AG04450 (cell line): ENCODE results near the gene B4GALNT4. TPM values are rescaled to one million over a fixed set of nuclear protein-coding genes. Genes with fewer than 3 reads are reported as not detected.

Experiments
- CTCF ChIA-PET: fragments of 300-600, 350-600 bp; formaldehyde crosslinking; extraction: SDS; loops from one replicate; lab custom pipeline; 2022; ENCODE audit warnings: antibody characterized with exemption, inconsistent platforms; lab: Charles Lee
- POLR2A ChIA-PET: fragments of 350-600 bp; formaldehyde crosslinking; extraction: SDS; loops from one replicate; lab custom pipeline; 2021; ENCODE audit warnings: antibody characterized with exemption, inconsistent platforms; lab: Yijun Ruan, JAX
- DNase-seq: peaks from one replicate; pipeline ENCODE4 v3.0.0-alpha.2; 2011; ENCODE audit warnings: low read depth, low spot score
- H3K27ac ChIP-seq: one replicate; pipeline ENCODE4 v1.5.1; 2012; ENCODE audit warnings: low read depth, low read length, control low read depth
- H3K27me3 ChIP-seq: one replicate; pipeline ENCODE4 v1.6.0; 2012; ENCODE audit warnings: low read length; ENCODE audit not compliant: control insufficient read depth, insufficient read depth
- H3K4me3 ChIP-seq: 2 replicates; pipeline ENCODE4 v1.5.1; 2011; ENCODE audit warnings: mild to moderate bottlenecking, low read depth, low read length, control low read depth
- H3K9me3 ChIP-seq: 2 replicates; pipeline ENCODE4 v1.5.1; 2012; ENCODE audit warnings: low read length; ENCODE audit not compliant: control insufficient read depth, insufficient read depth
- CTCF ChIP-seq: IDR thresholded peaks from 2 replicates; pipeline ENCODE4 v1.5.1; 2011; ENCODE audit warnings: low read depth, low read length, control low read depth, inconsistent platforms
- polyA plus RNA-seq: library from polyadenylated mRNA; depleted of rRNA; stranded (reverse); fragments of >200 nt; gene quantifications from 2 replicates; pipeline ENCODE4 v1.2.3, GENCODE V29; 2011

B4GALNT4 gene
- polyA plus RNA-seq, 1 experiment: 7.8 TPM

GRCh38 chr11:351411-351810 lies 17.9 kb upstream of the B4GALNT4 start:
- Histone ChIP-seq H3K27me3 (no peaks in the 10 kb centered on the region), H3K27ac (no peak overlapping the region), H3K9me3 (no peaks in the 10 kb centered on the region; the same call in 1 of the 2 replicates), H3K4me3 (no peak overlapping the region)
- TF ChIP-seq CTCF: no peak
- POLR2A ChIA-PET: no interaction called here
- CTCF ChIA-PET: no interaction called here
- DNase-seq: no peak

- no peaks in the 10 kb centered on the region; the same call in 1 of the 2 replicates for H3K9me3 ChIP-seq
- H3K4me3 ChIP-seq: no peak overlapping the region
- ChIA-PET POLR2A (no interaction called here), CTCF (no interaction called here)
- DNase-seq: no peak
- H3K27ac ChIP-seq: no peak overlapping the region
- H3K27me3 ChIP-seq: no peaks in the 10 kb centered on the region
- no peak for TF ChIP-seq CTCF
Observed at GRCh38 chr11:352456-353031, 16.8 kb upstream of the B4GALNT4 start.

GRCh38 chr11:353179-353873 lies 16.0 kb upstream of the B4GALNT4 start:
- CTCF ChIA-PET: no interaction called here
- peak; percentile 63 for DNase-seq
- POLR2A ChIA-PET: no interaction called here
- Histone ChIP-seq H3K9me3 (no peaks in the 10 kb centered on the region; the same call in 1 of the 2 replicates), H3K27me3 (no peaks in the 10 kb centered on the region), H3K4me3 (no peak overlapping the region), H3K27ac (peak overlapping the region; percentile 75)
- no peak for TF ChIP-seq CTCF

GRCh38 chr11:355581-356458 lies 13.5 kb upstream of the B4GALNT4 start:
- peaks cover 8% of the 10 kb centered on the region for H3K9me3 ChIP-seq
- no peak for TF ChIP-seq CTCF
- CTCF ChIA-PET: interaction anchor here (0.6 to 1.5 kb wide), 5 partner anchors 9 to 105 kb away, joined by 3 to 6 read pairs (median 3); no protein-coding TSS in a partner anchor
- POLR2A ChIA-PET: interaction anchor here (0.6 to 1.9 kb wide), 13 partner anchors 11 to 148 kb away, joined by 3 to 8 read pairs (median 4); partner anchors contain the start of genes BET1L, IFITM2 and RIC8A
- peak; percentile 93 for DNase-seq
- no peaks in the 10 kb centered on the region for H3K27me3 ChIP-seq
- H3K27ac ChIP-seq: peak overlapping the region; percentile 98
- H3K4me3 ChIP-seq: peak overlapping the region; percentile 45
